ENCODE data around the gene DKK3.

DKK3 gene

GRCh38 chr11:11970556-11970955 lies 37.9 kb downstream of the DKK3 start:
- Histone ChIP-seq H3K9ac (no peak overlapping the region), H3K36me3 (ENCODE audit: insufficient read depth) (no peaks in the 10 kb centered on the region)
- TF ChIP-seq CTCF (conservative IDR thresholded peaks at IDR 0.05; ENCODE audit: low read depth, low read length): no peak

GRCh38 chr11:11969380-11970215 lies 38.8 kb downstream of the DKK3 start:
- Histone ChIP-seq H3K27me3 (ENCODE audit: insufficient read depth, low read depth) (no peaks in the 10 kb centered on the region), H4K20me1 (ENCODE audit: insufficient read depth) (no peaks in the 10 kb centered on the region), H3K27ac (no peak overlapping the region), H3K36me3 (ENCODE audit: insufficient read depth) (no peaks in the 10 kb centered on the region), H3K4me2 (no peak overlapping the region), H2AFZ (ENCODE audit: low read depth) (no peak overlapping the region), H3K4me1 (ENCODE audit: low read depth, poor library complexity, severe bottlenecking) (no peaks in the 10 kb centered on the region), H3K9ac (no peak overlapping the region), H3K79me2 (ENCODE audit: insufficient read depth, low read depth) (no peaks in the 10 kb centered on the region), H3K4me3 (IDR thresholded peaks at IDR 0.05; ENCODE audit: insufficient read depth, low read depth, low read length) (no peak overlapping the region)
- no peak for TF ChIP-seq CTCF (conservative IDR thresholded peaks at IDR 0.05; ENCODE audit: low read depth, low read length)

More at GRCh38 chr11:11970556-11970955, 37.9 kb downstream of the DKK3 start:
- no peak overlapping the region for H3K4me3 ChIP-seq (IDR thresholded peaks at IDR 0.05; ENCODE audit: insufficient read depth, low read depth, low read length)
- no peaks in the 10 kb centered on the region for H3K4me1 ChIP-seq (ENCODE audit: low read depth, poor library complexity, severe bottlenecking)
- H2AFZ ChIP-seq (ENCODE audit: low read depth): no peak overlapping the region
- no peaks in the 10 kb centered on the region for H3K27me3 ChIP-seq (ENCODE audit: insufficient read depth, low read depth)
- H3K27ac ChIP-seq: no peak overlapping the region
- no peak overlapping the region for H3K4me2 ChIP-seq
- no peaks in the 10 kb centered on the region for H3K79me2 ChIP-seq (ENCODE audit: insufficient read depth, low read depth)
- H4K20me1 ChIP-seq (ENCODE audit: insufficient read depth): no peaks in the 10 kb centered on the region

GRCh38 chr11:11968511-11969280 lies 39.7 kb downstream of the DKK3 start:
- H2AFZ ChIP-seq (ENCODE audit: low read depth): no peak overlapping the region
- no peaks in the 10 kb centered on the region for H3K36me3 ChIP-seq (ENCODE audit: insufficient read depth)
- no peaks in the 10 kb centered on the region for H3K27me3 ChIP-seq (ENCODE audit: insufficient read depth, low read depth)
- no peak overlapping the region for H3K27ac ChIP-seq
- no peak for TF ChIP-seq CTCF (conservative IDR thresholded peaks at IDR 0.05; ENCODE audit: low read depth, low read length)
- no peak overlapping the region for H3K4me3 ChIP-seq (IDR thresholded peaks at IDR 0.05; ENCODE audit: insufficient read depth, low read depth, low read length)
- no peak overlapping the region for H3K4me2 ChIP-seq
- no peaks in the 10 kb centered on the region for H3K4me1 ChIP-seq (ENCODE audit: low read depth, poor library complexity, severe bottlenecking)
- H3K79me2 ChIP-seq (ENCODE audit: insufficient read depth, low read depth): no peaks in the 10 kb centered on the region
- no peak overlapping the region for H3K9ac ChIP-seq
- no peaks in the 10 kb centered on the region for H4K20me1 ChIP-seq (ENCODE audit: insufficient read depth)

DNA sequence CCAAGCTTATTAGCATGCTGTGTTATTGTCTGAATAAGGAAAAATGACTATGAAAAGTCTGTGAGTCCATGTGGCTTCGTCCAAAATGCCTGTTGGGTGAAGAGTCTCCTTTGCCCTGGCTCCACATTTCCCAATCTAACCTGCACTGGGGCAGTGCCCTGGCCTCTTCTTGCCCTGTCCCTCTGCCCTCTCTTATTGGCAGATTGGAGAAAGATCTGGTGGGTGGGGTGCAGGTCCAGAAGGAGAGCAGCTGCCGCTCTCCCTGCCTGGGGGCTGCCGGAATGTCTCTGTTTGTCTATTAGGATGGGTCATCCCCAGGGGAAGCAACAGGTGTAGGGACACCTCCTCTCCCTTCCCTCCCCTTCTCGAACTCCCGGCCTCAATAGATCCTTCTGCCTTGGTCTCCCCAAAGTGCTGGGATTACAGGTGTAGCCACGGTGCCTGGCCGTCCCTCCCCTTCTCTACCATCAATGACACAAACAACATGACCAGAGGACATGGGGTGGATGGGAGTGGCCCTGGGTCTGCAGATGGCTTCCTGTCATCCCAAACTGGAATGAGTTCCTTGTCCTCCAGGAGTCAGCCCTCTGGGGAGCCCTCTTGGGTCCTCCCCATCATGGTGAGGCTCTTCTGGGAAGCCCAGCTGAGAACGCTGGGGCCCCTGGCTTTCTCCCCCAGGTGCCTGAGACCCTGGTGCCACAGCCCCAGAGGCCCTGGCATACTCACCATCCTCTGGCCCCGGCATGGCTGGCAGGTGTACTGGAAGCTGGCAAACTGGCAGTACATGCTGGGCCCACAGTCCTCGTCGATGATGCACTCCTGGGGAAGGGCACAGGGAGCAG lies 40.5 kb downstream of the DKK3 start:
- H3K4me1 ChIP-seq (ENCODE audit: low read depth, poor library complexity, severe bottlenecking): no peaks in the 10 kb centered on the region
- H4K20me1 ChIP-seq (ENCODE audit: insufficient read depth): no peaks in the 10 kb centered on the region
- no peak overlapping the region for H2AFZ ChIP-seq (ENCODE audit: low read depth)
- TF ChIP-seq CTCF (conservative IDR thresholded peaks at IDR 0.05; ENCODE audit: low read depth, low read length): no peak
- H3K36me3 ChIP-seq (ENCODE audit: insufficient read depth): no peaks in the 10 kb centered on the region
- no peak overlapping the region for H3K4me2 ChIP-seq
- H3K79me2 ChIP-seq (ENCODE audit: insufficient read depth, low read depth): no peaks in the 10 kb centered on the region
- no peaks in the 10 kb centered on the region for H3K27me3 ChIP-seq (ENCODE audit: insufficient read depth, low read depth)
- H3K4me3 ChIP-seq (IDR thresholded peaks at IDR 0.05; ENCODE audit: insufficient read depth, low read depth, low read length): no peak overlapping the region
- H3K27ac ChIP-seq: no peak overlapping the region
- no peak overlapping the region for H3K9ac ChIP-seq
